Activated CD8-positive, alpha-beta memory T cell treated with anti-CD3 and anti-CD28 coated beads, Interleukin-2, amount 50 U/mL, for 24 hours (primary cell): ENCODE measurements around the gene UBR4.

ENCODE experiments used
- DNase-seq: peaks from one replicate; pipeline ENCODE4 v3.0.0-alpha.2; 2020; ENCODE audit errors: extremely low read depth

The UBR4 gene

GRCh38 chr1:19057182-19057779 lies 152.8 kb downstream of the UBR4 start:
- DNase-seq: no peak

- no peak for DNase-seq
Measured at GRCh38 chr1:19055701-19056100, 154.4 kb downstream of the UBR4 start.

- DNase-seq: no peak
Measured at GRCh38 chr1:19055001-19055400, 155.1 kb downstream of the UBR4 start.

GRCh38 chr1:19054216-19054615 lies 155.8 kb downstream of the UBR4 start:
- DNase-seq: no peak

GRCh38 chr1:19053486-19053885 lies 156.6 kb downstream of the UBR4 start:
- DNase-seq: no peak

- no peak for DNase-seq
Measured at GRCh38 chr1:19049798-19050197, 160.3 kb downstream of the UBR4 start.

- no peak for DNase-seq
Measured at GRCh38 chr1:19049128-19049768, 160.8 kb downstream of the UBR4 start.

GRCh38 chr1:19046972-19047731 lies 162.9 kb downstream of the UBR4 start:
- no peak for DNase-seq

GRCh38 chr1:19045898-19046880 lies 163.9 kb downstream of the UBR4 start:
- no peak for DNase-seq

- no peak for DNase-seq
Measured at GRCh38 chr1:19044975-19045831, 164.9 kb downstream of the UBR4 start.

- DNase-seq: no peak
Measured at GRCh38 chr1:19044471-19044870, 165.6 kb downstream of the UBR4 start.

GRCh38 chr1:19043579-19044443 lies 166.3 kb downstream of the UBR4 start:
- no peak for DNase-seq

GRCh38 chr1:19042675-19043578 lies 167.1 kb downstream of the UBR4 start:
- no peak for DNase-seq

GRCh38 chr1:19040010-19040680 lies 169.9 kb downstream of the UBR4 start:
- no peak for DNase-seq

GRCh38 chr1:19038732-19039131 lies 171.3 kb downstream of the UBR4 start:
- no peak for DNase-seq

- DNase-seq: no peak
Measured at GRCh38 chr1:19038096-19038495, 172.0 kb downstream of the UBR4 start.

GRCh38 chr1:19037659-19038058 lies 172.4 kb downstream of the UBR4 start:
- DNase-seq: no peak
